Aorta (tissue), 5 donors: ENCODE measurements around the gene CCR7. TPM values are rescaled to one million over a fixed set of nuclear protein-coding genes. Genes with fewer than 3 reads are reported as not detected.
A peak's percentile ranks its signal among the peaks of the same experiment; 100 is the strongest.

Experiments used
- ATAC-seq: fragments of 200-7000 bp; cut with Tn5 transposase; one replicate; pipeline ENCODE4 v1.9.1; 2022; ENCODE audit warnings: moderate library complexity; ENCODE audit not compliant: low FRiP score
- DNase-seq, 2 donors: peaks; one replicate each; pipeline ENCODE4 v3.0.0-alpha.2; 2020
- H3K27ac ChIP-seq, 2 donors: one replicate each; pipeline ENCODE4 v1.5.1; 2013; ENCODE audit warnings: low read length in 2 of 2, mild to moderate bottlenecking in 2 of 2, moderate library complexity in 2 of 2, control low read depth in 1 of 2, inconsistent platforms in 1 of 2, low read depth in 1 of 2
- H3K27me3 ChIP-seq, 2 donors: one replicate each; pipeline ENCODE4 v1.6.1; 2013; ENCODE audit warnings: control low read depth in 1 of 2, low read length in 1 of 2, mild to moderate bottlenecking in 1 of 2, moderate library complexity in 1 of 2; ENCODE audit not compliant: insufficient read depth in 2 of 2, control insufficient read depth in 1 of 2
- H3K36me3 ChIP-seq, 2 donors: one replicate each; pipeline ENCODE4 v1.6.1; 2013; ENCODE audit warnings: control low read depth in 1 of 2, low read length in 1 of 2, mild to moderate bottlenecking in 1 of 2; ENCODE audit not compliant: insufficient read depth in 2 of 2, control insufficient read depth in 1 of 2
- H3K4me1 ChIP-seq, 2 donors: one replicate each; pipeline ENCODE4 v1.6.1; 2013; ENCODE audit warnings: low read length in 2 of 2, control low read depth in 1 of 2, mild to moderate bottlenecking in 1 of 2, moderate library complexity in 1 of 2; ENCODE audit not compliant: insufficient read depth in 2 of 2, control insufficient read depth in 1 of 2
- H3K4me3 ChIP-seq, 2 donors: one replicate each; pipeline ENCODE4 v1.5.1; 2013; ENCODE audit warnings: low read length in 2 of 2, control low read depth in 1 of 2, mild to moderate bottlenecking in 1 of 2
- H3K9me3 ChIP-seq: one replicate; pipeline ENCODE4 v1.6.1; 2013; ENCODE audit warnings: mild to moderate bottlenecking, low read length; ENCODE audit not compliant: control insufficient read depth
- WGBS, 2 donors: extraction: QIAGEN DNeasy Blood & Tissue Kit; methylation state at CpG; one replicate each; pipeline ENCODE4 v1.1.7; 2013; 5-methylcytosine and 5-hydroxymethylcytosine counted together
- intact Hi-C, 2 donors: fragments of 100-400 bp; cut with DNase I; formaldehyde crosslinking; loops; one replicate each; pipeline versions ENCODE4 v1.14.2 to v1.15.0; 2022
- polyA plus RNA-seq, 2 donors: library from polyadenylated mRNA; stranded (reverse); fragments of 200-250 nt; gene quantifications; one replicate each; pipeline ENCODE4 v1.2.3, GENCODE V29; 2013
- total RNA-seq, 2 donors: library from RNA; stranded (reverse); fragmentation: NEBNext Ultra II Directional; extraction: Animal tissue kit (Norgen Biotek cat#: 25700); gene quantifications; one replicate each; pipeline ENCODE4 v1.2.1, GENCODE V29; 2021
- donor health status: healthy with polysubstance abuse.
- donor health status: Bipolar disorder and iron deficiency.
- donor health status: DM: no; HTN: no; CAD: no.
- donor health status: DM: no; HTN: no; CAD: no.
- donor health status: DM: yes; HTN: yes; CAD: no.

The CCR7 gene
- total and polyA plus RNA-seq, 4 donors, result 0.08 to 0.84 (median 0.37) TPM

- Histone ChIP-seq H3K9me3 (no peaks in the 10 kb centered on the region), H3K4me3 (no peak overlapping the region), H3K4me1 (no peaks in the 10 kb centered on the region), H3K27ac (no peak overlapping the region), H3K27me3 (no peaks in the 10 kb centered on the region), H3K36me3 (no peaks in the 10 kb centered on the region)
- intact Hi-C loops, result no loop called here
- no peak for DNase-seq
- 53 to 67% methylated on average over 4 to 5 of the region's 5 CpGs for WGBS, 2 donors
- no peak for ATAC-seq
Observed at GRCh38 chr17:40607641-40608040, 42.4 kb upstream of the CCR7 start.

- no peaks in the 10 kb centered on the region for H3K4me1 ChIP-seq
- no peaks in the 10 kb centered on the region for H3K36me3 ChIP-seq
- H3K9me3 ChIP-seq, result no peaks in the 10 kb centered on the region
- intact Hi-C loops, result no loop called here
- no peaks in the 10 kb centered on the region for H3K27me3 ChIP-seq
- no peak for ATAC-seq
- WGBS, 2 donors, result 66 to 75% methylated on average over 10 of the region's 10 CpGs
- no peak for DNase-seq
- no peak overlapping the region for H3K4me3 ChIP-seq
- H3K27ac ChIP-seq, result no peak overlapping the region
Observed at GRCh38 chr17:40606548-40607353, 41.5 kb upstream of the CCR7 start.

DNA sequence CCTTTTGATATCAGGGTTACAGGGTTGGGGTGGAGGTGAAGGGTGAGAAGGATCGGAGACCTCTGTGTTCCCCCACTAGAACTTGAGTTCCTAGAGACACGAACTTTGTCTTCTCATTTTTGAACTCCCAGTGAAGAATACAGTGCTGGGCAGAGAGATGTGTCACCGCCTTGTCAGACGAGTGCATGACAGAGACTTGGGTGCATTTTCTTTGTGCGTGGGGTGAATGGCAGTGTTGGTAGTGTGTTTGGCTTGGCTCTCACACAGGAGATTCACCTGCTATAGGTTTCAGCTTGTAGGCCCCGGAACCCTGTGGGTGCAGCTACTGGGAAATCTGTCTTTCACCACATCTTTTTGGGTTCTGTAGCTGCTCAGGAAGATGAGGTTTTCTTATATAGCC, 40.0 kb upstream of the CCR7 start:
- Histone ChIP-seq H3K9me3 (no peaks in the 10 kb centered on the region), H3K27me3 (no peaks in the 10 kb centered on the region), H3K4me1 (no peaks in the 10 kb centered on the region), H3K27ac (no peak overlapping the region), H3K36me3 (no peaks in the 10 kb centered on the region), H3K4me3 (no peak overlapping the region)
- no peak for ATAC-seq
- 90% methylated on average over 6 of the region's 6 CpGs for WGBS, 2 donors
- intact Hi-C loops, result no loop called here
- no peak for DNase-seq

GRCh38 chr17:40604327-40605080, 39.2 kb upstream of the CCR7 start:
- Histone ChIP-seq H3K36me3 (no peaks in the 10 kb centered on the region), H3K4me3 (no peak overlapping the region), H3K27ac (no peak overlapping the region), H3K27me3 (no peaks in the 10 kb centered on the region), H3K9me3 (no peaks in the 10 kb centered on the region), H3K4me1 (no peaks in the 10 kb centered on the region)
- ATAC-seq, result no peak
- WGBS, 2 donors, result 87 to 90% methylated on average over 8 of the region's 8 CpGs
- DNase-seq, result no peak
- intact Hi-C loops, result no loop called here

DNA sequence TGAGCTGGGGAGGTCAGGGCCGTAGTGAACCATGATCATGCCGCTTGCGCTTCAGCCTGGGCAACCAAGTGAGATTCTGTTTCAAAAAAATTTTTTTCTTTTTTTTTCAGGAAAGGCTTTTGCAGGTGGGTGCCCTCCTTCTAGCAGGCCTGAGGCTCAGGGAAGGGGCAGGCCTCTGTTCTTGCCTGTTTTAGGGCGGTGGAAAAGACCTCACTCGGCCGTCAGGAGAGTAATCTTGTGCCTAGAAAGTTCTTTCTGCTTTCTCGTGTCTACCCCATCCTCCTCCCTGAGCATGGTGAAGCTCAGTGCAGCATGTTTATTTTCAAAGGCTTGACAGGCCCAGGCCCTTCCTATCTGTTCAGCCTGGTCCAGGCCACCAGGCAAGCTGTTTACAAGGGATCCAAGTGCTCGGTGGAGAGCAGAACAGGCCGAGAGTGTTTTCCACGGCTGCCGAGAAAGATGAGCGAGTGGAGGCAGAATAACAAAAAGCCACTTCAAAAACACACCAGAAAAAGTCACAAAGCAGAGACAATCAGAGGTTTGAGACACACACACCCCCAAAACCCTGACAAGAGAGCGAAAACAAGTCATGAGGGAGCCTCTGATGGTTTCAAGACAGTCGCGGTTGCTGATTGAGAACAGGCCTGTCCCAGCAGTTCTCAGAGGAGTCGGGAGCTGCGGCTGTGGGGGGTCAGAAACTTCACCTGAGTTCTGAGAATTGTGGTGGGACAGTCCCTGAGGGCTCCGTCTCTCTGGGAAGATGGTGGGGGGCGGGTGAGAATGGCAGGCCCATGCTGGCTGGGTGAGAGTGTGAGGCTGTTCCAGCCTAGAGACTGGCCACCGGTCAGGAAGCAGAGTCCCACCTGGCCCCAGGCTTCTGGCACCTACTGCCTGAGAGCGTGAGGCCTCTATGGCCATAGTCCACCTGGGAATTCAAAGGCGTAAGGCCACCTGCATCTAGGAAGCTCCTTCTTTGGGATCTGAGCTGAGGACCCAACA, 37.5 kb upstream of the CCR7 start:
- Histone ChIP-seq H3K36me3 (no peaks in the 10 kb centered on the region), H3K27me3 (no peaks in the 10 kb centered on the region), H3K9me3 (no peaks in the 10 kb centered on the region), H3K27ac (no peak overlapping the region), H3K4me1 (no peaks in the 10 kb centered on the region), H3K4me3 (no peak overlapping the region)
- 85 to 89% methylated on average over 22 of the region's 22 CpGs for WGBS, 2 donors
- DNase-seq, result no peak
- intact Hi-C loops, result no loop called here
- no peak for ATAC-seq

DNA sequence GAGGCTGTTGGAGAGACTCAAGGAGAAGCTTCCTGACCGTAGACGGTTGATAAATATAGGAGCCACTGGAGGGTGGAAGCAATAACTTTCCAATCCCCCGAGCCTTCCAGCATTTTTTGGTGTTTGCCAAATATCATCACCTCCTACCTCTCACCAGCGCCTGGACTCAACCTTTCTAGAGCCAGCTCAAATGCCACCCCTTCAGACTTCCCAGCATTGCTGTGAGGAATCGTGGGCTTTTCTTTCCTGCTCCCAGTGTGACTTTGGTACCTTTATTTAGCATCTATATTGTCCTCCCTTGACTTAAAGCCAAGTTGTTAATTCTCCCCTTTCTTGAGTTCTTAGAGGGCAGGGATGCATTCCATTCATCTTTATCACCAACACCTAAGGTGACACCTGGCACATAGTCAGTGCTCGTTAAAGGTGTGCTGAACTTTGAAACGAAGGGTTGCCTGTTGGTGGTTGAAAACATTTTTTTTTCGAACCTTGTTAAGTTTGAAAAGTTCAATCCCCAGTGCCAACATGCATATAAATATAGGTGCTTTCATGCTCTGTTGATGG, 35.3 kb upstream of the CCR7 start:
- no peak for ATAC-seq
- Histone ChIP-seq H3K4me3 (no peak overlapping the region), H3K27me3 (peaks cover 0 to 2% of the 10 kb centered on the region in 2 donors), H3K27ac (no peak overlapping the region), H3K9me3 (no peaks in the 10 kb centered on the region), H3K4me1 (no peaks in the 10 kb centered on the region), H3K36me3 (no peaks in the 10 kb centered on the region)
- WGBS, 2 donors, result 70 to 73% methylated on average over 8 of the region's 8 CpGs
- intact Hi-C loops, result no loop called here
- no peak for DNase-seq

- DNase-seq, result no peak
- ATAC-seq, result no peak
- H3K27me3 ChIP-seq, result peaks cover 0 to 2% of the 10 kb centered on the region in 2 donors
- H3K9me3 ChIP-seq, result no peaks in the 10 kb centered on the region
- no peak overlapping the region for H3K4me3 ChIP-seq
- H3K4me1 ChIP-seq, result no peaks in the 10 kb centered on the region
- intact Hi-C loops, result no loop called here
- 65 to 68% methylated on average over 7 of the region's 7 CpGs for WGBS, 2 donors
- no peaks in the 10 kb centered on the region for H3K36me3 ChIP-seq
- H3K27ac ChIP-seq, result no peak overlapping the region
Observed at GRCh38 chr17:40599468-40599763, 34.1 kb upstream of the CCR7 start.

DNA sequence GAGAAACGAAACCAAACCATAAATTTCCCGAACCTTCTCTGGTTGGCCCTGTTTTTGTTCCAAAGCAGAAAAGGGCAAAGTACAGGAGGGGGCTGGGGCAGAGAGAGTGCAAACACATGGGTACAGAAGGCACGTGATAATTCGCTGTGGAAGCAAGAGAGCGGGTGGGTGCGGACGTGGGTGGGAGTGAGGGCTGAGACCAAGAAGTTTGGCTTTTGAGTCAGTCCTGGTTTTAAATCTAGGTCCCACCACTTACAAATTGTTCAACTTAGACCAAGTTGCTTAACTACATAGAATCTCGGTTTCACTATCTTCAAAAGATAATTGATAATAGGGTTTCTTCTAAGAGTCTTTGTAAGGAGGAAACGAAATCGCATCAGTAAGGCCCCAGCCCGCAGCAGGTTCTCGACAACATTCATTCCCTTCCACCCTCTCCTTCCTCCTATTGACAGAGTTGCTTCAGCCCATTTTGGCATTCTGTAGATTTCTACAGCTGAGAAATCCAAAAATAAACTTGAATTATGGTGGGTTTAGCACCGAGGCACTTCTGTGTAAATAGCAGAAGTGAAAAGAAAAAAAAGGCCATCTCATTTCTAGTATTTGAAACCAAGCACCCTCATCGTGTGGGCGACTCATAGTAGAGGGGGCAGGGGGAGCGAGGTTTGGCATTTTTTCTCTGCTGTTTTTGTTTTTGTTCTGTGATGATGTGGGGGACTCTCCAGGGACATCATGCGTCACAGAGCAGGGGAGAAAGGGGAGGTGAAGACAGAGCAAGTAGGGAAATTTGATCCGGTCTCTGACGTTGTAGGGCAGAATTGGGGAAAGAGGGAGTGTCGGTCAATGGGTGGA, 33.6 kb upstream of the CCR7 start:
- peaks cover 0 to 2% of the 10 kb centered on the region in 2 donors for H3K27me3 ChIP-seq
- no peak for DNase-seq
- no peaks in the 10 kb centered on the region for H3K36me3 ChIP-seq
- no peak overlapping the region for H3K4me3 ChIP-seq
- no peaks in the 10 kb centered on the region for H3K4me1 ChIP-seq
- no peaks in the 10 kb centered on the region for H3K9me3 ChIP-seq
- WGBS, 2 donors, result 43 to 57% methylated on average over 20 of the region's 20 CpGs
- intact Hi-C loops, result no loop called here
- ATAC-seq, result peak; percentile 64
- no peak overlapping the region for H3K27ac ChIP-seq
